ENCODE measurements around the gene RAB11FIP2. TPM values are rescaled to one million over a fixed set of nuclear protein-coding genes. Genes with fewer than 3 reads are reported as not detected.

RAB11FIP2 gene
- total RNA-seq, 1 experiment from 2014 or later: 18.4 TPM

- H3K4me1 Mint-ChIP-seq: peaks cover 0 to under 1% of the 10 kb centered on the region in 2 experiments; a peak in 1 of 4 replicates
- WGBS (ENCODE audit: extremely low coverage, insufficient read length, low lambda C conversion rate): no CpG with 5 or more reads among the region's 3 CpGs
- no peak overlapping the region for H4K5ac ChIP-seq (ENCODE audit: insufficient read length, low read depth, low read length)
These were observed 39.0 kb downstream of the RAB11FIP2 start for GRCh38 chr10:118007773-118008172.

More at GRCh38 chr10:118007773-118008172, 39.0 kb downstream of the RAB11FIP2 start:
- H2AK5ac ChIP-seq (ENCODE audit: insufficient read length, low read length): no peak overlapping the region
- H4K8ac ChIP-seq (replicated peaks; ENCODE audit: insufficient read length, low read depth, low read length): no peak overlapping the region
- H3K4ac ChIP-seq (ENCODE audit: low read depth, low read length): no peak overlapping the region
- H3K36me3 Mint-ChIP-seq (ENCODE audit: insufficient read depth in 1 of 3, low read depth in 3 of 3): peaks cover 0 to 9% (median 8%) of the 10 kb centered on the region in 3 experiments; a peak in 3 of 7 replicates
- H2BK5ac ChIP-seq (ENCODE audit: insufficient read length, low read length): no peak overlapping the region
- no peak for DNase-seq
- H3K27me3 Mint-ChIP-seq (ENCODE audit: low read depth): no peaks in the 10 kb centered on the region
- H3K9me3 ChIP-seq (ENCODE audit: control insufficient read depth, low read depth, low read length): no peaks in the 10 kb centered on the region
- no peak overlapping the region for H3K23ac ChIP-seq (ENCODE audit: insufficient read length, low read depth, low read length)
- no peak overlapping the region for H2BK15ac ChIP-seq (ENCODE audit: low read depth, low read length)
- H3K14ac ChIP-seq (ENCODE audit: insufficient read depth, low read length): no peak overlapping the region
- H3K4me1 ChIP-seq (ENCODE audit: insufficient read depth, low read length): no peaks in the 10 kb centered on the region
- no peak overlapping the region for H2BK120ac ChIP-seq (ENCODE audit: low read depth, low read length, poor library complexity, severe bottlenecking)
- H3K79me1 ChIP-seq (ENCODE audit: insufficient read depth, low read depth, low read length, poor library complexity, severe bottlenecking): no peaks in the 10 kb centered on the region
- H3K23me2 ChIP-seq (ENCODE audit: insufficient read length, low read depth, low read length, poor library complexity, severe bottlenecking): no peaks in the 10 kb centered on the region
- H3K27ac Mint-ChIP-seq: no peak overlapping the region
- H3T11ph ChIP-seq (ENCODE audit: low read length): no peak overlapping the region
- no peak overlapping the region for H3K9ac ChIP-seq (ENCODE audit: extremely low read depth, insufficient read length, low read length)
- no peaks in the 10 kb centered on the region for H3K79me2 ChIP-seq (ENCODE audit: insufficient read depth, low read length)
- H3K56ac ChIP-seq (ENCODE audit: insufficient read length, low read depth, low read length): no peak overlapping the region
- H3K27me3 ChIP-seq (ENCODE audit: insufficient read depth, low read length): no peaks in the 10 kb centered on the region
- no peak overlapping the region for H3K18ac ChIP-seq (ENCODE audit: insufficient read length, low read depth, low read length)
- no peak for TF ChIP-seq CTCF (conservative IDR thresholded peaks at IDR 0.05)
- no peak overlapping the region for H3K4me3 Mint-ChIP-seq
- no peak overlapping the region for H3K4me2 ChIP-seq (ENCODE audit: insufficient read depth, insufficient read length, low read length)
- no peak overlapping the region for H2BK12ac ChIP-seq (ENCODE audit: insufficient read length, low read depth, low read length)
- H4K20me1 ChIP-seq (ENCODE audit: control insufficient read depth, insufficient read depth, insufficient read length): no peaks in the 10 kb centered on the region
- H3K9me3 Mint-ChIP-seq: no peaks in the 10 kb centered on the region
- H2AFZ ChIP-seq (ENCODE audit: low read length): no peak overlapping the region
- no peak overlapping the region for H3K27ac ChIP-seq (ENCODE audit: insufficient read length, low read depth, low read length)
- no peak overlapping the region for H4K91ac ChIP-seq (ENCODE audit: insufficient read length, low read depth, low read length)
- H2BK20ac ChIP-seq (ENCODE audit: low read depth, low read length, poor library complexity, severe bottlenecking): no peak overlapping the region
